Calu3 (cell line): ENCODE data around the gene CCL20. TPM values are rescaled to one million over a fixed set of nuclear protein-coding genes. Genes with fewer than 3 reads are reported as not detected.

Experiments used
- BruUV-seq: library from RNA; stranded (reverse); fragments of 400-500 nt; replicated peaks from 2 replicates; lab custom pipeline; 2021; lab: Mats Ljungman, UMichigan
- CTCF ChIA-PET: fragments of 300-600 bp; sonication (Branson Sonifier 250); formaldehyde crosslinking; loops from one replicate; lab custom pipeline; 2022; ENCODE audit warnings: antibody characterized with exemption; lab: Charles Lee
- DNase-seq: peaks from one replicate; pipeline ENCODE4 v3.0.0; 2022
- H3K27ac Mint-ChIP-seq: one replicate; pipeline ENCODE4 v1.8.0; 2022; ENCODE audit warnings: mixed read lengths; ENCODE audit not compliant: unreplicated experiment
- H3K27me3 Mint-ChIP-seq: one replicate; pipeline ENCODE4 v1.8.0; 2022; ENCODE audit warnings: mixed read lengths; ENCODE audit not compliant: unreplicated experiment
- H3K36me3 Mint-ChIP-seq: one replicate; pipeline ENCODE4 v1.8.0; 2022; ENCODE audit warnings: mild to moderate bottlenecking, moderate library complexity, mixed read lengths; ENCODE audit not compliant: insufficient read depth, unreplicated experiment
- H3K4me1 Mint-ChIP-seq: one replicate; pipeline ENCODE4 v1.8.0; 2022; ENCODE audit warnings: mild to moderate bottlenecking, low read depth, mixed read lengths; ENCODE audit not compliant: unreplicated experiment
- H3K4me3 Mint-ChIP-seq: one replicate; pipeline ENCODE4 v1.8.0; 2022; ENCODE audit warnings: mild to moderate bottlenecking, low read depth, moderate library complexity, mixed read lengths; ENCODE audit not compliant: unreplicated experiment
- H3K9me3 Mint-ChIP-seq: one replicate; pipeline ENCODE4 v1.8.0; 2022; ENCODE audit warnings: low read depth, mixed read lengths; ENCODE audit not compliant: unreplicated experiment
- intact Hi-C: fragments of 100-400 bp; cut with micrococcal nuclease; formaldehyde crosslinking; loops from one replicate; pipeline ENCODE4 v1.10.0; 2022; ENCODE audit not compliant: unreplicated experiment
- total RNA-seq: library from RNA; stranded (reverse); gene quantifications from 2 replicates; pipeline ENCODE4 v1.2.3, GENCODE V29; 2022
- TF ChIP-seq, protein P1 (sequence below): fragments of 200-600 bp; IDR thresholded peaks from one replicate; pipeline ENCODE4 v1.8.0; 2022; ENCODE audit warnings: antibody characterized with exemption; ENCODE audit not compliant: unreplicated experiment

Gene CCL20
- total RNA-seq, 1 experiment from 2014 or later, result 39.9 TPM

DNA sequence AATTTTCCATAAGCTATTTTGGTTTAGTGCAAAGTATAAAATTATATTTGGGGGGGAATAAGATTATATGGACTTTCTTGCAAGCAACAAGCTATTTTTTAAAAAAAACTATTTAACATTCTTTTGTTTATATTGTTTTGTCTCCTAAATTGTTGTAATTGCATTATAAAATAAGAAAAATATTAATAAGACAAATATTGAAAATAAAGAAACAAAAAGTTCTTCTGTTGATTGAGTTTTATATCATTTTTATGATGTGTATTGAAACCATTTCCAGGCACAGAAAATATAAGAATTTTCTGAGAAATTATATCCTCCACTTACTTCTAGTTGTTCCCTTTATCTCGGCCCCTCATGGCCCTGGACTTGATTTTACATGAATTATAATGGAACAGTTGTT is 3.7 kb downstream of the CCL20 start:
- Mint-ChIP-seq H3K36me3 (peaks cover 70% of the 10 kb centered on the region), H3K4me3 (peak overlapping the region; percentile 72), H3K4me1 (peaks cover 61% of the 10 kb centered on the region), H3K9me3 (peaks cover 5% of the 10 kb centered on the region), H3K27me3 (peaks cover 2% of the 10 kb centered on the region), H3K27ac (peak overlapping the region; percentile 98)
- CTCF ChIA-PET, result interaction anchor here (0.9 kb wide), 1 partner anchor 182 kb away, joined by 5 read pairs; no protein-coding TSS in a partner anchor
- TF ChIP-seq, protein P1, sequence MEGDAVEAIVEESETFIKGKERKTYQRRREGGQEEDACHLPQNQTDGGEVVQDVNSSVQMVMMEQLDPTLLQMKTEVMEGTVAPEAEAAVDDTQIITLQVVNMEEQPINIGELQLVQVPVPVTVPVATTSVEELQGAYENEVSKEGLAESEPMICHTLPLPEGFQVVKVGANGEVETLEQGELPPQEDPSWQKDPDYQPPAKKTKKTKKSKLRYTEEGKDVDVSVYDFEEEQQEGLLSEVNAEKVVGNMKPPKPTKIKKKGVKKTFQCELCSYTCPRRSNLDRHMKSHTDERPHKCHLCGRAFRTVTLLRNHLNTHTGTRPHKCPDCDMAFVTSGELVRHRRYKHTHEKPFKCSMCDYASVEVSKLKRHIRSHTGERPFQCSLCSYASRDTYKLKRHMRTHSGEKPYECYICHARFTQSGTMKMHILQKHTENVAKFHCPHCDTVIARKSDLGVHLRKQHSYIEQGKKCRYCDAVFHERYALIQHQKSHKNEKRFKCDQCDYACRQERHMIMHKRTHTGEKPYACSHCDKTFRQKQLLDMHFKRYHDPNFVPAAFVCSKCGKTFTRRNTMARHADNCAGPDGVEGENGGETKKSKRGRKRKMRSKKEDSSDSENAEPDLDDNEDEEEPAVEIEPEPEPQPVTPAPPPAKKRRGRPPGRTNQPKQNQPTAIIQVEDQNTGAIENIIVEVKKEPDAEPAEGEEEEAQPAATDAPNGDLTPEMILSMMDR, result no peak
- no TSS peak for BruUV-seq
- no peak for DNase-seq
- intact Hi-C loops, result loop anchor here (5.0 kb wide), 1 partner anchor 100 kb away; the partner anchor contains the start of gene SLC19A3

DNA sequence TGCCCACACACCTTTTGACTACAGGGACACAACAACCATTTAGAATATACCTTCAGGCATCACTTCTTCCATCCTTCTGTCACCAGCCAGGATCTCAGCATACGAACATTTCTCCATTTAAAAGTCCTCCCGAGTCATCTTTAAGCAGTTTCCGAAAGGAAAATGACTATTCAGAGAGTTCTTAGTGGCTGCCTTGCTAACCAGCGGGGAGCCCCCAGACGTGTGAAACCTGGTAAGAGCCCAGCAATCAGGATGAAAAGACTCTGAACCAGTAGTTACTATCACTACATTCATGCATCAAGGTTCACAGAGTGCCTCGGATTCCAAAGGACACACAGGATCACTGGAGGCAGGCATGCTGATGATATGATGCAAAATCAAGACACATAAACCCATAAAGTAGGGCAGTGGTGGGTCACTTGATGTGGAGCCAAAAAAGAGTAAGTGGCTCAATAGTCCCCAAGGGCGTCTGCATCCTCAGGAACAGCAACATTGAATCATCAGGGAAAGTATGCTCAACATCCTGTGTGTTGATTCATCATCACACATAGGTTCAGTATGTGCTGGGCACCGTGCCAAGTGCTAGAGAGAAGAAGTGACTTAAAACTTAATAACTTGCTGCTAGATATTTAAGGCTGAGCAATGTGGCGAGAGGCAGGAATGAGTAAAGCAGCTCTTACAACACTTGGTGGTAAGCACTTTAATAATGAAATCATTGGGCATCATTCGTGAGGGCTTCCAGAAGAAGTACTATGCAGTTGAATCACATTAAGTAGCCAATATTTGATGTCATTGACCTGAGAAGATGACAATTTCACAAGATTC is 4.4 kb downstream of the CCL20 start:
- peak overlapping the region; percentile 98 for H3K27ac Mint-ChIP-seq
- H3K4me1 Mint-ChIP-seq, result peaks cover 61% of the 10 kb centered on the region
- CTCF ChIA-PET, result interaction anchor here (0.6 to 1.9 kb wide), 8 partner anchors 22 to 344 kb away, joined by 3 to 21 read pairs (median 6); no protein-coding TSS in a partner anchor
- peak; percentile 94 for DNase-seq
- TF ChIP-seq, protein P1, result no peak
- no TSS peak for BruUV-seq
- H3K4me3 Mint-ChIP-seq, result peak overlapping the region; percentile 72
- intact Hi-C loops, result loop anchor here (1.0 to 5.0 kb wide), 6 partner anchors 22 to 101 kb away; partner anchors contain the start of genes DAW1 and SLC19A3
- peaks cover 5% of the 10 kb centered on the region for H3K9me3 Mint-ChIP-seq
- peaks cover 73% of the 10 kb centered on the region for H3K36me3 Mint-ChIP-seq
- peaks cover 9% of the 10 kb centered on the region for H3K27me3 Mint-ChIP-seq

DNA sequence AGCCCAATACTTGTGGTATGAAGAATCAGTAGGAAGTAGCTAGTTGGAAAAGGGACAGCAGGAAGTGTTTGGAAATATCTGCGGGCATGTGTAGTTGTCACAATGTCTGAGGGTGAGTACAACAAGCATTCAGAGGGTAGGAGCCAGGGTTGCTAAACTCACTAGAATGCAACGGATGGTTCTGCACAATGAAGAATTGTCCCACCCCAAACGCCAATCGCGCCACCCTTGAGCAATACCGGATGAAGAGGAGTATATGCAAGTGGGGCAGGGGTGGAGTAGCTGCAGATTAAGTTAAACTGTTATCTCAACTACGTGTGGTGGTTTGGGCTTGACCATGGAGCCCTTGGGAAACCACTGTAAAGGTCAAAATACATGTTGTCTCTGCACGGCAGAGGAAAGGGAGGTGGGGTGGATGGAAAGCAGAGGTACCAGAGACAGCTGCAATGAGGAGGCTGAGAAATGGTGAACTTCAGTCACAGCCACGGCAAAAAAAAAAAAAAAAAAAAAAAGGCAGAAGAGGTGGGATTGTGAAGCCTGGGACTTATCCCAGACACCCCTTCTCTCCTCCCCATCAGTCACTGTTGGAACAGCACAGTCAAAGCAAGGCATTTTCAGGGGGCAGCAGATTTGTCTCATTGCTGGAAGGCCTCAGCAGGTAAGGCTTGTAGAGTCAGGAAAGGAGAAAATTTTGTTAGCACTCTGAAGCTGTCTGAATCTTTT is 5.2 kb downstream of the CCL20 start:
- Mint-ChIP-seq H3K27ac (peak overlapping the region; percentile 98), H3K27me3 (peaks cover 12% of the 10 kb centered on the region), H3K9me3 (peaks cover 5% of the 10 kb centered on the region), H3K4me1 (peaks cover 55% of the 10 kb centered on the region), H3K4me3 (peak overlapping the region; percentile 72), H3K36me3 (peaks cover 65% of the 10 kb centered on the region)
- no TSS peak for BruUV-seq
- TF ChIP-seq, protein P1, result no peak
- CTCF ChIA-PET, result interaction anchor here (0.6 to 1.9 kb wide), 14 partner anchors 23 to 523 kb away, joined by 3 to 21 read pairs (median 4); no protein-coding TSS in a partner anchor
- DNase-seq, result peak; percentile 84
- intact Hi-C loops, result loop anchor here (1.0 to 5.0 kb wide), 6 partner anchors 23 to 102 kb away; partner anchors contain the start of genes DAW1 and SLC19A3

DNA sequence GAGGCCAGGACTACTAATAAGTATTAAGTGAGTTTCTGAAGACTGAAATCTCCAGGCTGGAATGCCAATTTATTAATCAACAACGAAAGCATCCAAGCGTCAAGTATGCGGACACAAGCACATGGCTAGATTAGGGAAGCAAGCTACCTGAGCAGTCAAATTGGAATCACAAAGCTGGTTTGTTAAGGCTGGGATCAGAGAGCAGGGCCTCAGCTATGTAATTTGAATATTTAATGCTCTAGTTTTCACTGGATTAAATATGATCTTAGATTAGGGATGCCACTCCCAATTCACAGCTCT is 5.7 kb downstream of the CCL20 start:
- no TSS peak for BruUV-seq
- peaks cover 5% of the 10 kb centered on the region for H3K9me3 Mint-ChIP-seq
- H3K27me3 Mint-ChIP-seq, result peaks cover 12% of the 10 kb centered on the region
- TF ChIP-seq, protein P1, result no peak
- peaks cover 60% of the 10 kb centered on the region for H3K36me3 Mint-ChIP-seq
- peak overlapping the region; percentile 72 for H3K4me3 Mint-ChIP-seq
- CTCF ChIA-PET, result interaction anchor here (0.6 to 1.9 kb wide), 10 partner anchors 23 to 523 kb away, joined by 3 to 21 read pairs (median 4); no protein-coding TSS in a partner anchor
- peak overlapping the region; percentile 98 for H3K27ac Mint-ChIP-seq
- peaks cover 50% of the 10 kb centered on the region for H3K4me1 Mint-ChIP-seq
- peak; percentile 15 for DNase-seq
- intact Hi-C loops, result loop anchor here (2.0 to 5.0 kb wide), 4 partner anchors 45 to 102 kb away; partner anchors contain the start of genes DAW1 and SLC19A3
